GM18511 (cell line): Measurements from ENCODE around the gene TKTL2.

Source experiments
- ATAC-seq: cut with Tn5 transposase; IDR thresholded peaks from one replicate; pipeline ENCODE4 v1.9.1; 2021; ENCODE audit warnings: mild to moderate bottlenecking, moderate library complexity; ENCODE audit not compliant: unreplicated experiment

The TKTL2 gene, protein sequence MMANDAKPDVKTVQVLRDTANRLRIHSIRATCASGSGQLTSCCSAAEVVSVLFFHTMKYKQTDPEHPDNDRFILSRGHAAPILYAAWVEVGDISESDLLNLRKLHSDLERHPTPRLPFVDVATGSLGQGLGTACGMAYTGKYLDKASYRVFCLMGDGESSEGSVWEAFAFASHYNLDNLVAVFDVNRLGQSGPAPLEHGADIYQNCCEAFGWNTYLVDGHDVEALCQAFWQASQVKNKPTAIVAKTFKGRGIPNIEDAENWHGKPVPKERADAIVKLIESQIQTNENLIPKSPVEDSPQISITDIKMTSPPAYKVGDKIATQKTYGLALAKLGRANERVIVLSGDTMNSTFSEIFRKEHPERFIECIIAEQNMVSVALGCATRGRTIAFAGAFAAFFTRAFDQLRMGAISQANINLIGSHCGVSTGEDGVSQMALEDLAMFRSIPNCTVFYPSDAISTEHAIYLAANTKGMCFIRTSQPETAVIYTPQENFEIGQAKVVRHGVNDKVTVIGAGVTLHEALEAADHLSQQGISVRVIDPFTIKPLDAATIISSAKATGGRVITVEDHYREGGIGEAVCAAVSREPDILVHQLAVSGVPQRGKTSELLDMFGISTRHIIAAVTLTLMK

GRCh38 chr4:163473576-163473975, at the start of gene TKTL2:
Gene TKTL2 (minus strand): TSS chr4:163473754. CDS start chr4:163473734, 20 bp downstream.
- no peak for ATAC-seq

DNA sequence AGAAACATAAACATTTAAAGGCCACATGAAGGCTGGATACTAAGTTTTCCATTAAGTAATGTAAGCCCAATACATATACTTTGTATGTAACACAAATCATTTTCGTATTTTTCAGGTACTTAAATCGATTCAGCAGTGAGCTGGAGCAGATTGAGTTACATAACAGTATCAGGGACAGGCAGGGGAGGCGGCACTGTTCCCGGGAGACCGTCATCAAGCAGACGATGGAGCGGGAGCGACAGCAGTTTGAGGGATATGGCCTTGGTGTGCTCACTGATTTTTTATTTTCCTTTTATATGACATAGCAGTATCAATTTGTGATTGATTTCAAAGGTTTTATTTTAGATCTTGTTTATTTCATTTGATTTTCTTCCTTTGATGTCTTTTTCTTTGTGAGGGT, 41.6 kb upstream of the TKTL2 start:
- no peak for ATAC-seq

GRCh38 chr4:163505374-163505773, 31.8 kb upstream of the TKTL2 start:
- no peak for ATAC-seq

DNA sequence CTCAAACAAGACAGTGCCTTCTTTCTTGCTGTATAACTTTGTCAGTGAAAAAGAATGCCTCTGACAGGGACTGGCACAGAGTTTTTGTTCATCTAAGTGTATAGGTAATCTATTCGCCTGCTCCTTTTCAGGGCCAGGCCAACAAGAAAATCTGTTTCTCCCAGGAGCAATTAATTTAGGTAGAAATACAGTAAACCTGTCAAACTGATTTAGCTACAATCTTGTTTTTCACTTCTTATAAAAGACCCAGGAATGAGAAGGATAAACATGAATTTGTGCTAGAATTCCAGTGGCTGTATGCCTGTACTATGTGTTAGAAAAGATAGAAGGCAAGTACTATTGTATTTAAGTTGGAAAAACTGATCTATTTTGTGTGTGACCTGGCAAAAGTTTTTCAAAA, 27.0 kb upstream of the TKTL2 start:
- ATAC-seq, result no peak

GRCh38 chr4:163495900-163496299, 22.3 kb upstream of the TKTL2 start:
- ATAC-seq, result peak; percentile 31

GRCh38 chr4:163494360-163495241, 21.0 kb upstream of the TKTL2 start, which contains the start of gene TMA16:
Gene TMA16 (plus strand): TSS chr4:163494690. CDS start chr4:163494802, 112 bp downstream.
- ATAC-seq, result peak; percentile 85

DNA sequence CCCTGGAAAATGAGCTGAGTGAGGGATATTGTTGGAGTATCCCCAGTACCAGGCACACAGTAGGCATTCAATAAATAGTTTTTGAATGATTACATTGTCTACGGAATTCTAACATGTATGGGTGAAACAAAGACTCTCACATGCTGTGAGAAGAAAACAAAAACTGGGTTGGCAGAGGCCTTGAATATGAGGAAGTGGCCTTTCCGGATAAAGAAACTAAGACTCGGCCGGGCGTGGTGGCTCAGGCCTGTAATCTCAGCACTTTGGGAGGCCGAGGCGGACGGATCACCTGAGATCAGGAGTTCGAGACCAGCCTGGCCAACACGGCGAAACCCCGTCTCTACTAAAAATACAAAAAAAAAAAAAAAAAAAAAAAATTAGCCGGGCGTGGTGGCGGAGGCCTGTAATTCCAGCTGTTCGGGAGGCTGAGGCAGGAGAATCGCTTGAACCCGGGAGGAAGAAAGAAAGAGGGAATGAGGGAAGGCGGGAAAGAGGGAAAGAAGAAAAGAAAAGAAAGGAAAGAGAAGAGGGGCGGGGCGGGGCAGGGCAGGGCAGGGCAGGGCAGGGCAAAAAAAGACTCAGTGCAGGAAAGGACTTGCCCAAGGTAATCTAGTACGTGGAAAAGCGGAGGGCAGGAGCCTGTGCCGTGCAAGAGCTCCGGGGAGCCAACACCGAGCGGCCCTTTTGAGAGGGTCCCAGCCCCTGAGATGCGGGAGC, 20.2 kb upstream of the TKTL2 start:
- ATAC-seq, result peak; percentile 16

- ATAC-seq, result no peak
Measured at GRCh38 chr4:163492951-163493504, 19.5 kb upstream of the TKTL2 start.

DNA sequence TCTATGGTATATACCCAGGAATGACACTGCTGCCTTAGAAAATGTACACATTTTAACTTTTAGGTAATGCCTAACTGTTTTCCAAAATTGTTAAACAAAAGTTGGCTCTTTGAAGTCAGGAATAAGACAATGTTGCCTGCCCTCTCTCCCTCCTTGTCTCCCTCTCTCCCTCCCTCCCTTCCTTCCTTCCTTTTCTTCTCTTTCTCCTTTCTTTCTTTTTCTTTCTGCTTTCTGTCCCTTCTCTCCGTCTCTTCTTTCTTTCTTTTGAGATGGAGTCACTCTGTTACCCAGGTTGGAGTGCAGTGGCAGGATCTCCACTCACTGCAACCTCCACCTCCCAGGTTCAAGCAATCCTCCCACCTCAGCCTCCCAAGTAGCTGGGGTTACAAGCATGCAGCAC, 16.4 kb upstream of the TKTL2 start:
- ATAC-seq, result no peak

DNA sequence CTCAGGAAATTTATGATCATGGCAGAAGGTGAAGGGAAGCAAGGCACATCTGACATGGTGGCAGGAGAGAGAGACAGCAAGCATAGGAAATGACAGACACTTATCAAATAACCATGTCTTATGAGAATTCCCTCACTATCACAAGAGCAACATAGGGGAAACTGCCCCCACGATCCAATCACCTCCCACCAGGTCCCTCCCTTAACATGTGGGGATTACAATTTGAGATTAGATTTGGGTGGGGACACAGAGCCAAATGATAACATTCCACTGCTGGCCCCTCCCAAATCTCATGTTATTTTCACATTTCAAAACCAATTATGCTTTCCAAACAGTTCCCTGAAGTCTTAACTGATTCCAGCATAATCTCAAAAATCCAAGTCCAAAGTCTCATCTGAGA, 12.8 kb upstream of the TKTL2 start:
- ATAC-seq, result no peak

DNA sequence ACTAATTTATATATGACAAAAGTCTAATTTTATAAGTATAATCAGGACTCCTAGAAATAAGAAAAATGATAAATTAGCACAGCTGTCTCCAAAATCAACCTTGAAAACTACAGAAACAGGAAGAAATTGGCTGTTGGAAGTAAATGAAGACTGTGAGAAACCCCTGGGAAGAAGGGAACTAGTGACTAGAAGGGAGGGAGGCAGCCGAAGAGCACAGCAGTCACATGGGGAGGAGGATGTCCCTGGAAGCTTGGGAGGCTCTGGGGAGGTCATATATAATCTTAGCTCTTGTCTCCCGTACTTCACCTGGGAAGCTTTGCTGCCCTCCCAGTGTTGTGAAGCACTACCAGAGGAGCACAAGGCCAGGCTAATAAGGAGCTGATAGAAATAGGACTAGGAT, 12.0 kb upstream of the TKTL2 start:
- no peak for ATAC-seq

- ATAC-seq, result peak; percentile 46
Measured at GRCh38 chr4:163484906-163485305, 11.4 kb upstream of the TKTL2 start.

- peak; percentile 80 for ATAC-seq
Measured at GRCh38 chr4:163482190-163482589, 8.6 kb upstream of the TKTL2 start.

DNA sequence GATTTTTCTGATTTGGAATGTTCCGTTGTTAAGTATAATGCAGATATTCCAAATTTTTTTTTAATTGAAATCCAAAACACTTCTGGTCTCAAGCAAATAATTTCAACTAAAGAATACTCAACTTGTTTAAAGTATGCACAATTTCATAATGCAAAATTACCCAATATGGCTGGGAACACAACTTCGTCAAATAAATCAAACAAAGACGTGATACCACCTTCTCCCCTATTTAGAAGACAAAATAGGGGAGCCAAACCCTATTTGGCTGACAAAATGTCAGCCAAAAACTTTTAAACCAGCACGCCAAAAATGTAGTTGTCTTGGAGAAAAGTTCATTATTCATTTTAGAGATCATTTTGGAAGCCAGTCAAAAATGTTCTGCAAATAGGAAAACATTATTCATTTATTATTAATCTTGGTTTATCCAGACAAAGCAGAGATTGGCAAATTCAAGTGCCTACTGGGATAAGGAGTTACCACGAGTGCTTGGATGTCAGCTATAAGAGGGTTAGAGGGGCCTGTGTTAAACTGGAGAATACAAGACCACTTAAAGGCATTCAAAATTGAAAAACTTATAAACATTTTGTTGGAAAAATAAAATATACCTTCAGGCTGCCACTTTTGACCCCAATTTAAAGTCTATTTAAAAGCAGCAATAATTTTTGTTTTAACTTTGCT, 3.3 kb upstream of the TKTL2 start:
- no peak for ATAC-seq

- ATAC-seq, result no peak
Measured at GRCh38 chr4:163474027-163474426, 473 bp upstream of the TKTL2 start.

DNA sequence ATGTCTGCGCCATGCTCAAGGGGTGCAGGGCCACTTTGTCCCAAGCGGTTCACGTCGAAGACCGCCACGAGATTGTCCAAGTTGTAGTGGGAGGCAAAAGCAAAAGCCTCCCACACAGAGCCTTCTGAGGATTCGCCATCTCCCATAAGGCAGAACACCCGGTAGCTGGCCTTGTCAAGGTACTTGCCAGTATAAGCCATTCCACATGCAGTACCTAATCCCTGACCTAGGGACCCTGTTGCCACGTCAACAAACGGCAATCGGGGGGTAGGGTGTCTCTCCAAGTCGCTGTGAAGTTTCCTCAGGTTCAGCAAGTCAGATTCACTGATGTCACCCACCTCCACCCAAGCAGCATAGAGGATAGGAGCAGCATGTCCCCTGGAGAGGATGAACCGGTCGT, 424 bp downstream of the TKTL2 start:
- no peak for ATAC-seq

GRCh38 chr4:163470391-163470790, 3.2 kb downstream of the TKTL2 start:
- ATAC-seq, result no peak

GRCh38 chr4:163467082-163467770, 6.3 kb downstream of the TKTL2 start:
- ATAC-seq, result no peak

DNA sequence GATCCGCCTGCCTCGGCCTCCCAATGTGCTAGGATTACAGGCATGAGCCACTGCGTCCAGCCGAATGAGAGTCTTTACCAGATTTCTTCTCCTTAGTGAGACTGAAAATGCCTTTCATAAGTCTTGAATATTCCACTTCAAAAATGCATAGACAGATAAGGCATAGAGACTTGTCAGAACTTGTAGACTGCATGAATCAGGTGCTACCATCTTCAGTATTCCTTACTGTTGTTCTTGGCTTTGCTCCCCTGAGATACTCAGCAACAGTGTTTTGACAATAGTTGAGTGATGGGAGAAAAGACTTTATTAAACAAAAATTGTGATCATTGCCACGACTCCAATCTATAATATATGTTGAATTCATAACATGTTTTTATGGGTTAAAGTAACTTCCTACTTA, 11.0 kb downstream of the TKTL2 start:
- ATAC-seq, result no peak
